Stimulated activated CD8-positive, alpha-beta memory T cell treated with anti-CD3 and anti-CD28 coated beads, Interleukin-4, amount 100 ng/mL, for 1 hour (primary cell): ENCODE results near the gene IKZF3.
"Not testable (repeated sequence)": the region's sequence is repeated elsewhere in the genome, so short reads cannot be mapped to it uniquely, and the experiment has no call there.

Source experiments
- DNase-seq, 2 donors: peaks; one replicate each; pipeline ENCODE4 v3.0.0-alpha.2; 2020; ENCODE audit warnings: low read depth in 2 of 2, low spot score in 1 of 2

Gene IKZF3

DNA sequence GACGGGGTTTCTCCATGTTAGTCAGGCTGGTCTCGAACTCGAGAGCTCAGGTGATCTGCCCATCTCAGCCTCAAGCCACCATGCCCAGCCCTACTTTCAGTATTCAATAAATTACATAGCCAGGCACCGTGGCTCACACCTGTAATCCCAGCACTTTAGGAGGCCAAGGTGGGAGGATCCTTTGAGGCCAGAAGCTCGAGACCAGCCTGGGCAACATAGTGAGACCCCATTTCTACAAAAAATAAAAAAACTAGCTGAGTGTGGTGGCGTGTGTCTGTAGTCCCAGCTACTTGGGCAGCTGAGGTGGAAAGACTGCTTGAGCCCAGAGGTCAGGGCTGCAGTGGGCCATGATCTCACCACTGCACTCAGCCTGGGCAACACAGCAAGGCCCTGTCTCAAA, 142.0 kb downstream of the IKZF3 start:
- no peak for DNase-seq

DNA sequence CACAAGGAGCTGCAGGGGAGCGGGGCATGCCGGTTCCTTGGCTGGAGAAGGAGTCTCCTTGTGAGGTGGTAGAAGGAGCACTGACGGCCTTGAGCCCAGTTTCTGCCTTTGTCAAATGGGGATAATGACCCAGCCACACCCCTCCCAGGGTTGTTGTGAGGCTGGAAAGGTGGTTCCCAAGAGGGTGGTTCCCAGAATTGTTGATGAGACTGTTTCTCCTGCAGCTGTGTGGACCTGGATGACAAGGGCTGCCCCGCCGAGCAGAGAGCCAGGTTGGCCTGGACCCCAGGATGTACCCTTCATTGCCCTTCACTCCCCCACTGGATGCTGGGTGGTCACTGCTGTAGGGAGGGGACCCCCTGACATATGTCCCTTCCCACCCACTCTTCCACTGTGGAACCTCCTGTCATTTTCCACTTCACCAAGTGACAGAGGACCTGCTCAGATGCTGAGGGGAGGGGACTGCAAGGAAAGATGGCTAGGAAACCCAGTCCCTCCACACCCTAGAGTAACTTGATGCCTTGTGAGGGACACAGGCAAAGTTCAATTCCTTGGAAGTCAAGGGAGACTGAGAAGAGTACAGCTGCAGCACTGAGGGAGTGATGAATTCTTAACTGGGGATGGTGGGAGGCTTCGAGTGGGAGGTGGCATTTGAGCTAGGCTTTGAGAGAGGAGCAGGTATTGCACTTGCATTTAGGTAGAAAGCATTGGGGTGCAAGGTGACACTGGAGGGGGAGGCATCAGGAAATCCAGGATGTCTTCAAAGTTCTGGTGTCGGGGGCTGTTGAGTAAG, 144.4 kb downstream of the IKZF3 start:
- no peak for DNase-seq

DNA sequence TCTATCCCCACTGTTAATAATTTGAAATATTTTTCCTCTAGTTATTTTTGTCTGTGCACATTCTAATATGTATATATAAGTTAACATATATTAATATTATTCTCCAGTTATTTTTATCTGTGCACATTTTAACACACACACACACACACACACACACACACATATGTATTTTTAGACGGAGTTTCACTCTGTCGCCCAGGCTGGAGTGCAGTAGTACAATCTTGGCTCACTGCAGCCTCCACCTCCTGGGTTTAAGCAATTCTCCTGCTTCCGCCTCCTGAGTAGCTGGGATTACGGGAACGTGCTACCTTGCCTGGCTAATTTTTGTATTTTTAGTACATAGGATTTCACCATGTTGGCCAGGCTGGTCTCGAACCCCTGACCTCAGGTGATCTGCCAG, 146.5 kb downstream of the IKZF3 start:
- DNase-seq: no peak

GRCh38 chr17:39716879-39717536, 147.1 kb downstream of the IKZF3 start:
- no peak for DNase-seq

DNA sequence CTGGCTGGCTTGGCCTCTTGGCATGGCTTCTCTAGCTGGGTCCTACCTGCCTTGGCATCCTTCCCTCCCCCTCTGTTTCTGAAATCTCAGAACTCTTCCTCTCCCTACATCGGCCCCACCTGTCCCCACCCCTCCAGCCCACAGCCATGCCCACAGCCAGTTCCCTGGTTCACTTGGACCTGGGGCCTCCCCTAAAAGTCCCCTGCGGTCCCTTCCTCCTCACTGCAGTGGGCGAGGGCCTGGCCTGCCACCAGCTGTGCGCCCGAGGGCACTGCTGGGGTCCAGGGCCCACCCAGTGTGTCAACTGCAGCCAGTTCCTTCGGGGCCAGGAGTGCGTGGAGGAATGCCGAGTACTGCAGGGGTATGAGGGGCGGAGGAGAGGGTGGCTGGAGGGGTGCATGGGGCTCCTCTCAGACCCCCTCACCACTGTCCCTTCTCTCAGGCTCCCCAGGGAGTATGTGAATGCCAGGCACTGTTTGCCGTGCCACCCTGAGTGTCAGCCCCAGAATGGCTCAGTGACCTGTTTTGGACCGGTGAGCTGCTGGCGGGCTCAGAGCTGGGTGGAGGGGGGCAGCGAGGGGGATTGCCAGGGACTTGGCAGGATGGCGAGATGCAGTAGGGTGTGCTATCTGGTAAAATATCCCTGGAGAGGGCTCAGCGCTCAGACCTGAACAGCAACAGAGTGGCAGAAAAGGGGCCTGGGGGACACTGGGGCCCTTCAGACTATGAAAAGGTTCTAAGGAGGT, 147.9 kb downstream of the IKZF3 start:
- no peak for DNase-seq

- DNase-seq: no peak
Observed at GRCh38 chr17:39715375-39716072, 148.6 kb downstream of the IKZF3 start.

- no peak for DNase-seq
Observed at GRCh38 chr17:39714234-39714633, 149.9 kb downstream of the IKZF3 start.

- DNase-seq: no peak
Observed at GRCh38 chr17:39711851-39712250, 152.3 kb downstream of the IKZF3 start.

DNA sequence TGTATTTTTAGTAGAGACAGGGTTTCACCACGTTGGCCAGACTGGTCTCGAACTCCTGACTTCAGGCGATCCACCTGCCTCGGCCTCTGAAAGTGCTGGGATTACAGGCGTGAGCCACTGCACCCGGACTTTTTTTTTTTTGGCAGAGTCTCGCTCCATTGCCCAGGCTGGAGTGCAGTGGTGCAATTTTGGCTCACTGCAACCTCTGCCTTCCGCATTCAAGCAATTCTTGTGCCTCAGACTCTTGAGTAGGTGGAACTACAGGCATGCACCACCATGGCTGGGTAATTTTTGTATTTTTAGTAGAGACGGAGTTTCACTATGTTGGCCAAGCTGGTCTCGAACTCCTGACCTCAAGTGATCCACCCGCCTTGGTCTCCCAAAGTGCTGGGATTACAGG, 153.0 kb downstream of the IKZF3 start:
- not testable (repeated sequence) for DNase-seq

DNA sequence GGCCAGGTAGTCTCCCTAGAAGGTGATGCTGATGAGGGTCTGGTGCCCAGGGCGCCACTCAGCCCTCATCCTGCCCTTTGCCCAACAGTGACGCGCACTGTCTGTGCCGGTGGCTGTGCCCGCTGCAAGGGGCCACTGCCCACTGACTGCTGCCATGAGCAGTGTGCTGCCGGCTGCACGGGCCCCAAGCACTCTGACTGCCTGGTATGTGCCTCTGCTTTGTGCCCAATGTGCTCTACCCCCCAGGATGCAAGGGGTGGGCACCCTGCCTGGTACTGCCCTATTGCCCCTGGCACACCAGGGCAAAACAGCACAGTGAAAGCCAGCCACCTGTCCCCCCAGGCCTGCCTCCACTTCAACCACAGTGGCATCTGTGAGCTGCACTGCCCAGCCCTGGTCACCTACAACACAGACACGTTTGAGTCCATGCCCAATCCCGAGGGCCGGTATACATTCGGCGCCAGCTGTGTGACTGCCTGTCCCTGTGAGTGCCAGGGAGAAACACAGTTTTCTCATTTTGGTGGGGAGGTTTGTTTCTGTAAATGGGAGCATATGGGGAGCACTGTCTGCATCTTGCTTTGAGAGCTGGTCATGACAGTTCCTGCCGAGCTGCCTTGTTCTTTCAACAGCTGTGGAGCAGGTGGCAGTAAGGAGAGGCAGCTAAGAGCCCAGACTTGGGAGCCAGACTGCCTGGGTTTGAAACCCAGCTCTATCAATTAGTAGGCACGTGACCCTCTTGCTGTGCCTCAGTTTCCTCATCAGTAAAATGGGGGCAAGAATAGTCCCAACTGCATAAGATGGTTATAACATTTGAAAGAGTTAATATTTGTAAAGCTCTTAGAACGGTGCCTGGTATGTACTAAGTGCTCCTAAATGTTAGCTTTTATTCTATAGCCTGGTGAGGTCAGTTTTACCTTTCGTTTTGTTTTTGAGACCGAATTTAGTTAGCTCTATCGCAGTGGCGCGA, 153.8 kb downstream of the IKZF3 start:
- no peak for DNase-seq

GRCh38 chr17:39709319-39709997, 154.7 kb downstream of the IKZF3 start:
- DNase-seq: no peak
